IPS-15b (cell line): ENCODE data around the gene RFX8.

Experiments
- H3K27me3 ChIP-seq: one replicate; pipeline ENCODE4 v1.6.1; 2013; ENCODE audit warnings: low read length; ENCODE audit not compliant: control insufficient read depth, insufficient read depth
- H3K36me3 ChIP-seq: one replicate; pipeline ENCODE4 v1.6.1; 2013; ENCODE audit warnings: low read length; ENCODE audit not compliant: control insufficient read depth, insufficient read depth
- H3K4me1 ChIP-seq: one replicate; pipeline ENCODE4 v1.6.1; 2013; ENCODE audit warnings: mild to moderate bottlenecking, low read length; ENCODE audit not compliant: control insufficient read depth, insufficient read depth
- H3K4me3 ChIP-seq: one replicate; pipeline ENCODE4 v1.5.1; 2013; ENCODE audit warnings: low read depth, low read length
- H3K9ac ChIP-seq: one replicate; pipeline ENCODE4 v1.6.1; 2013; ENCODE audit warnings: low read depth, mild to moderate bottlenecking, low read length
- H3K9me3 ChIP-seq: one replicate; pipeline ENCODE4 v1.6.1; 2013; ENCODE audit warnings: mild to moderate bottlenecking, low read length; ENCODE audit not compliant: control insufficient read depth, insufficient read depth

Gene RFX8

GRCh38 chr2:101368376-101368775, 106.5 kb downstream of the RFX8 start:
- no peaks in the 10 kb centered on the region for H3K36me3 ChIP-seq
- no peak overlapping the region for H3K4me3 ChIP-seq
- no peaks in the 10 kb centered on the region for H3K4me1 ChIP-seq
- no peak overlapping the region for H3K9ac ChIP-seq
- H3K27me3 ChIP-seq = no peaks in the 10 kb centered on the region
- no peaks in the 10 kb centered on the region for H3K9me3 ChIP-seq

GRCh38 chr2:101367508-101367907, 107.4 kb downstream of the RFX8 start:
- H3K9me3 ChIP-seq = no peaks in the 10 kb centered on the region
- H3K4me3 ChIP-seq = no peak overlapping the region
- no peaks in the 10 kb centered on the region for H3K36me3 ChIP-seq
- H3K27me3 ChIP-seq = no peaks in the 10 kb centered on the region
- H3K9ac ChIP-seq = no peak overlapping the region
- H3K4me1 ChIP-seq = no peaks in the 10 kb centered on the region

- no peaks in the 10 kb centered on the region for H3K27me3 ChIP-seq
- no peak overlapping the region for H3K9ac ChIP-seq
- H3K4me3 ChIP-seq = no peak overlapping the region
- no peaks in the 10 kb centered on the region for H3K36me3 ChIP-seq
- H3K9me3 ChIP-seq = no peaks in the 10 kb centered on the region
- H3K4me1 ChIP-seq = peaks cover 2% of the 10 kb centered on the region
Observed at GRCh38 chr2:101364878-101365277, 110.0 kb downstream of the RFX8 start.

GRCh38 chr2:101362777-101363176, 112.1 kb downstream of the RFX8 start:
- no peak overlapping the region for H3K9ac ChIP-seq
- H3K4me1 ChIP-seq = peaks cover 4% of the 10 kb centered on the region
- H3K27me3 ChIP-seq = no peaks in the 10 kb centered on the region
- H3K9me3 ChIP-seq = no peaks in the 10 kb centered on the region
- no peaks in the 10 kb centered on the region for H3K36me3 ChIP-seq
- no peak overlapping the region for H3K4me3 ChIP-seq

GRCh38 chr2:101362316-101362715, 112.6 kb downstream of the RFX8 start:
- no peaks in the 10 kb centered on the region for H3K27me3 ChIP-seq
- no peaks in the 10 kb centered on the region for H3K9me3 ChIP-seq
- no peak overlapping the region for H3K9ac ChIP-seq
- no peak overlapping the region for H3K4me3 ChIP-seq
- H3K36me3 ChIP-seq = no peaks in the 10 kb centered on the region
- peaks cover 4% of the 10 kb centered on the region for H3K4me1 ChIP-seq

- H3K4me1 ChIP-seq = peaks cover 4% of the 10 kb centered on the region
Observed at GRCh38 chr2:101361522-101361921, 113.4 kb downstream of the RFX8 start.

GRCh38 chr2:101361121-101361520, 113.8 kb downstream of the RFX8 start:
- no peaks in the 10 kb centered on the region for H3K9me3 ChIP-seq
- H3K36me3 ChIP-seq = no peaks in the 10 kb centered on the region
- no peak overlapping the region for H3K4me3 ChIP-seq
- peaks cover 4% of the 10 kb centered on the region for H3K4me1 ChIP-seq
- H3K9ac ChIP-seq = no peak overlapping the region
- no peaks in the 10 kb centered on the region for H3K27me3 ChIP-seq

More at GRCh38 chr2:101361522-101361921, 113.4 kb downstream of the RFX8 start:
- H3K36me3 ChIP-seq = no peaks in the 10 kb centered on the region
- no peak overlapping the region for H3K9ac ChIP-seq
- H3K27me3 ChIP-seq = no peaks in the 10 kb centered on the region
- no peaks in the 10 kb centered on the region for H3K9me3 ChIP-seq
- no peak overlapping the region for H3K4me3 ChIP-seq

GRCh38 chr2:101360232-101360631, 114.7 kb downstream of the RFX8 start:
- Histone ChIP-seq H3K36me3 (no peaks in the 10 kb centered on the region), H3K4me3 (no peak overlapping the region), H3K27me3 (no peaks in the 10 kb centered on the region), H3K9me3 (no peaks in the 10 kb centered on the region), H3K9ac (no peak overlapping the region), H3K4me1 (peaks cover 4% of the 10 kb centered on the region)

- H3K9me3 ChIP-seq = no peaks in the 10 kb centered on the region
- no peak overlapping the region for H3K4me3 ChIP-seq
- no peaks in the 10 kb centered on the region for H3K36me3 ChIP-seq
- H3K4me1 ChIP-seq = peaks cover 4% of the 10 kb centered on the region
- no peaks in the 10 kb centered on the region for H3K27me3 ChIP-seq
- no peak overlapping the region for H3K9ac ChIP-seq
Observed at GRCh38 chr2:101359410-101359954, 115.4 kb downstream of the RFX8 start.

GRCh38 chr2:101357376-101357775, 117.5 kb downstream of the RFX8 start:
- Histone ChIP-seq H3K9me3 (no peaks in the 10 kb centered on the region), H3K4me1 (peaks cover 4% of the 10 kb centered on the region), H3K27me3 (no peaks in the 10 kb centered on the region), H3K9ac (no peak overlapping the region), H3K36me3 (no peaks in the 10 kb centered on the region), H3K4me3 (no peak overlapping the region)

GRCh38 chr2:101356521-101356920, 118.4 kb downstream of the RFX8 start:
- Histone ChIP-seq H3K4me3 (no peak overlapping the region), H3K9ac (no peak overlapping the region), H3K4me1 (peaks cover 4% of the 10 kb centered on the region), H3K27me3 (no peaks in the 10 kb centered on the region), H3K36me3 (no peaks in the 10 kb centered on the region), H3K9me3 (no peaks in the 10 kb centered on the region)

GRCh38 chr2:101356055-101356454, 118.9 kb downstream of the RFX8 start:
- no peak overlapping the region for H3K9ac ChIP-seq
- no peaks in the 10 kb centered on the region for H3K9me3 ChIP-seq
- H3K4me1 ChIP-seq = peaks cover 3% of the 10 kb centered on the region
- no peaks in the 10 kb centered on the region for H3K27me3 ChIP-seq
- no peaks in the 10 kb centered on the region for H3K36me3 ChIP-seq
- H3K4me3 ChIP-seq = no peak overlapping the region
